ENCODE data around the gene PDCD1.

- TF ChIP-seq CTCF (IDR thresholded peaks at IDR 0.05; ENCODE audit: borderline replicate concordance, extremely low read depth, low read length, poor library complexity, severe bottlenecking) (no peak), EZH2 (IDR thresholded peaks at IDR 0.05; ENCODE audit: borderline replicate concordance, low read depth, low read length, severe bottlenecking) (no peak)
These were observed 37.9 kb downstream of the PDCD1 start for GRCh38 chr2:241820625-241821384.
